K562 (cell line): ENCODE results near the gene UQCRHL. TPM values are rescaled to one million over a fixed set of nuclear protein-coding genes. Genes with fewer than 3 reads are reported as not detected.

Source experiments
- ETV5 ChIP-seq: sonication (generic); formaldehyde crosslinking; IDR thresholded peaks from 2 replicates; pipeline ENCODE4 v1.4.0; 2020; ENCODE audit warnings: low read depth, mild to moderate bottlenecking, missing genetic modification reagents
- RBM39 ChIP-seq: fragments of 200-400 bp; formaldehyde crosslinking; optimal IDR thresholded peaks from 2 replicates; pipeline ENCODE3; 2018; ENCODE audit warnings: low read depth, low read length
- SMC3 ChIP-seq: conservative IDR thresholded peaks from 2 replicates; pipeline ENCODE4 v1.6.1; 2011; ENCODE audit warnings: low read depth, low read length, improper control_type of control experiment; ENCODE audit not compliant: insufficient read depth
- SP1 ChIP-seq: sonication (generic); formaldehyde crosslinking; IDR thresholded peaks from 2 replicates; pipeline ENCODE4 v1.8.1; 2022; ENCODE audit warnings: mild to moderate bottlenecking, missing genetic modification reagents
- TCF7L2 ChIP-seq: fragments of 150-350 bp; IDR thresholded peaks from 2 replicates; pipeline ENCODE4 v1.6.1; 2016; ENCODE audit warnings: low read depth, mild to moderate bottlenecking, low read length, moderate library complexity
- XRCC4 ChIP-seq: IDR thresholded peaks from one replicate; pipeline ENCODE4 v1.6.1; 2011; ENCODE audit not compliant: insufficient read depth, insufficient read length; ENCODE audit errors: extremely low read depth
- ZNF707 ChIP-seq: fragments of 250-450 bp; sonication (Bioruptor Pico); conservative IDR thresholded peaks from 2 replicates; pipeline ENCODE4 v1.8.0; 2022; ENCODE audit warnings: inconsistent platforms, mild to moderate bottlenecking, moderate library complexity
- ZSCAN32 ChIP-seq: fragments of 450-650 bp; formaldehyde crosslinking; IDR thresholded peaks from 2 replicates; pipeline ENCODE4 v1.4.0; 2020; ENCODE audit warnings: mild to moderate bottlenecking, moderate library complexity
- polyA plus RNA-seq, 8 experiments: library from polyadenylated mRNA; depleted of rRNA in 4 of 8; stranded (reverse) in 5 of 8; unstranded in 3 of 8; fragments of >200 nt; fragmentation: Nextera tagmentation in 2 of 8; fragmentation: Illumina TruSeq in 1 of 8; extraction: Ambion mirVana in 2 of 8; extraction: Trizol in 1 of 8; gene quantifications; 2 replicates each; pipeline versions ENCODE4 v1.2.1 to v1.2.3, GENCODE V29; 2011 to 2014; ENCODE audit warnings: inconsistent platforms in 1 of 8, missing spikeins in 1 of 8
- total RNA-seq, 7 experiments: library from RNA; depleted of rRNA in 6 of 7; stranded (reverse); fragments of >200 nt in 6 of 7; fragmentation: Illumina TruSeq in 2 of 7; extraction: Trizol in 2 of 7; gene quantifications; 2 replicates each; pipeline versions ENCODE4 v1.2.1 to v1.2.3, GENCODE V29; 2011 to 2021; ENCODE audit warnings: low replicate concordance in 1 of 7
- TF ChIP-seq, protein P1 (sequence below): fragments of 450-650 bp; IDR thresholded peaks from 2 replicates; pipeline ENCODE4 v1.6.1; 2016; ENCODE audit warnings: mild to moderate bottlenecking
- TF ChIP-seq, protein P2 (sequence below), 2 experiments: fragments of 150-350 bp in 1 of 2; IDR thresholded peaks; 2 replicates each; pipeline ENCODE4 v1.6.1; 2012 to 2016; ENCODE audit warnings: low read depth in 2 of 2, low read length in 2 of 2, mild to moderate bottlenecking in 1 of 2, moderate library complexity in 1 of 2
- TF ChIP-seq, protein P3 (sequence below): sonication (generic); formaldehyde crosslinking; IDR thresholded peaks from 2 replicates; pipeline ENCODE4 v1.8.0; 2022; ENCODE audit warnings: mild to moderate bottlenecking, missing genetic modification reagents, borderline replicate concordance
- TF ChIP-seq, protein P4 (sequence below): fragments of 200-800 bp; sonication (Bioruptor generic); IDR thresholded peaks from 2 replicates; pipeline ENCODE4 v1.6.1; 2017; ENCODE audit warnings: missing genetic modification characterization, missing compliant biosample characterization
- TF ChIP-seq, protein P5 (sequence below): fragments of 250-450 bp; sonication (Bioruptor Pico); IDR thresholded peaks from 2 replicates; pipeline ENCODE4 v1.5.0; 2021; ENCODE audit warnings: mild to moderate bottlenecking, borderline replicate concordance
- TF ChIP-seq, protein P6 (sequence below): fragments of 250-450 bp; sonication (Bioruptor Pico); IDR thresholded peaks from 2 replicates; pipeline ENCODE4 v1.8.0; 2021; ENCODE audit warnings: moderate library complexity, mild to moderate bottlenecking, inconsistent platforms

Gene UQCRHL
- total and polyA plus RNA-seq, 9 of the 15 experiments (the other 6 are each of a cell fraction or from before 2014, with no cell fraction given): 5.1 to 41.3 (median 21.8) TPM

DNA sequence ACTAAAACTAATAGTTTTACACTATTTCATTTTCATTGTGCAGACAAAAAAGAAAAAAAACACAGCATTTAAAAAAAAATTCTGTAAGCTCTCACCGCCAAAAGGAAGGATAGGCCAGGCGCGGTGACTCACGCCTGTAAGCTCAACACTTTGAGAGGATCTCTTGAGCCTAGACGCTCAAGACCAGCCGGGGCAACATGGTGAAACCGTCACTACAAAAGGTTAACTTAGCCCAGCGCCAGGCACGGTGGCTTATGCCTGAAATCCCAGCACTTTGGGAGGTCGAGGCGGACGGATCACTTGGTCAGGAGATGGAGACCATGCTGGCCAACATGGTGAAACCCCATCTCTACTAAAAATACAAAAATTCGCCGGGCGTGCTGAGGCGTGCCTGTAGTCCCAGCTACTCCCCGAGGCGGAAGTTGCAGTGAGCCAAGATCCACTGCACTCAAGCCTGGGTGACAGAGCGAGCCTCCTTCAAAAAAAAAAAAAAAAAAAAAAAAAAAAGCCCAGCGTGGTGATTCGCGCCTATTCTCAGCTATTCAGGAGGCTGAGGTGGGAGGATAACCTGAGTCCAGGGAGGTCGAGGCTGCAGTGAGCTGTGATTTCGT lies 25.7 kb upstream of the UQCRHL start (continued):
- TF ChIP-seq, protein P1, sequence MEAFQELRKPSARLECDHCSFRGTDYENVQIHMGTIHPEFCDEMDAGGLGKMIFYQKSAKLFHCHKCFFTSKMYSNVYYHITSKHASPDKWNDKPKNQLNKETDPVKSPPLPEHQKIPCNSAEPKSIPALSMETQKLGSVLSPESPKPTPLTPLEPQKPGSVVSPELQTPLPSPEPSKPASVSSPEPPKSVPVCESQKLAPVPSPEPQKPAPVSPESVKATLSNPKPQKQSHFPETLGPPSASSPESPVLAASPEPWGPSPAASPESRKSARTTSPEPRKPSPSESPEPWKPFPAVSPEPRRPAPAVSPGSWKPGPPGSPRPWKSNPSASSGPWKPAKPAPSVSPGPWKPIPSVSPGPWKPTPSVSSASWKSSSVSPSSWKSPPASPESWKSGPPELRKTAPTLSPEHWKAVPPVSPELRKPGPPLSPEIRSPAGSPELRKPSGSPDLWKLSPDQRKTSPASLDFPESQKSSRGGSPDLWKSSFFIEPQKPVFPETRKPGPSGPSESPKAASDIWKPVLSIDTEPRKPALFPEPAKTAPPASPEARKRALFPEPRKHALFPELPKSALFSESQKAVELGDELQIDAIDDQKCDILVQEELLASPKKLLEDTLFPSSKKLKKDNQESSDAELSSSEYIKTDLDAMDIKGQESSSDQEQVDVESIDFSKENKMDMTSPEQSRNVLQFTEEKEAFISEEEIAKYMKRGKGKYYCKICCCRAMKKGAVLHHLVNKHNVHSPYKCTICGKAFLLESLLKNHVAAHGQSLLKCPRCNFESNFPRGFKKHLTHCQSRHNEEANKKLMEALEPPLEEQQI: no peak
- no peak for TF ChIP-seq TCF7L2
- TF ChIP-seq, protein P2, sequence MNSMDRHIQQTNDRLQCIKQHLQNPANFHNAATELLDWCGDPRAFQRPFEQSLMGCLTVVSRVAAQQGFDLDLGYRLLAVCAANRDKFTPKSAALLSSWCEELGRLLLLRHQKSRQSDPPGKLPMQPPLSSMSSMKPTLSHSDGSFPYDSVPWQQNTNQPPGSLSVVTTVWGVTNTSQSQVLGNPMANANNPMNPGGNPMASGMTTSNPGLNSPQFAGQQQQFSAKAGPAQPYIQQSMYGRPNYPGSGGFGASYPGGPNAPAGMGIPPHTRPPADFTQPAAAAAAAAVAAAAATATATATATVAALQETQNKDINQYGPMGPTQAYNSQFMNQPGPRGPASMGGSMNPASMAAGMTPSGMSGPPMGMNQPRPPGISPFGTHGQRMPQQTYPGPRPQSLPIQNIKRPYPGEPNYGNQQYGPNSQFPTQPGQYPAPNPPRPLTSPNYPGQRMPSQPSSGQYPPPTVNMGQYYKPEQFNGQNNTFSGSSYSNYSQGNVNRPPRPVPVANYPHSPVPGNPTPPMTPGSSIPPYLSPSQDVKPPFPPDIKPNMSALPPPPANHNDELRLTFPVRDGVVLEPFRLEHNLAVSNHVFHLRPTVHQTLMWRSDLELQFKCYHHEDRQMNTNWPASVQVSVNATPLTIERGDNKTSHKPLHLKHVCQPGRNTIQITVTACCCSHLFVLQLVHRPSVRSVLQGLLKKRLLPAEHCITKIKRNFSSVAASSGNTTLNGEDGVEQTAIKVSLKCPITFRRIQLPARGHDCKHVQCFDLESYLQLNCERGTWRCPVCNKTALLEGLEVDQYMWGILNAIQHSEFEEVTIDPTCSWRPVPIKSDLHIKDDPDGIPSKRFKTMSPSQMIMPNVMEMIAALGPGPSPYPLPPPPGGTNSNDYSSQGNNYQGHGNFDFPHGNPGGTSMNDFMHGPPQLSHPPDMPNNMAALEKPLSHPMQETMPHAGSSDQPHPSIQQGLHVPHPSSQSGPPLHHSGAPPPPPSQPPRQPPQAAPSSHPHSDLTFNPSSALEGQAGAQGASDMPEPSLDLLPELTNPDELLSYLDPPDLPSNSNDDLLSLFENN (IDR thresholded peaks at IDR 0.05; ENCODE audit: low read depth in 2 of 2, low read length in 2 of 2): peak in 1 of 2 experiments; percentile 48; a peak in 1 of 4 replicates
- no peak for TF ChIP-seq ZSCAN32 (CRISPR knock-in tag)
- TF ChIP-seq ZNF707 (CRISPR knock-in tag): no peak
- TF ChIP-seq, protein P3, sequence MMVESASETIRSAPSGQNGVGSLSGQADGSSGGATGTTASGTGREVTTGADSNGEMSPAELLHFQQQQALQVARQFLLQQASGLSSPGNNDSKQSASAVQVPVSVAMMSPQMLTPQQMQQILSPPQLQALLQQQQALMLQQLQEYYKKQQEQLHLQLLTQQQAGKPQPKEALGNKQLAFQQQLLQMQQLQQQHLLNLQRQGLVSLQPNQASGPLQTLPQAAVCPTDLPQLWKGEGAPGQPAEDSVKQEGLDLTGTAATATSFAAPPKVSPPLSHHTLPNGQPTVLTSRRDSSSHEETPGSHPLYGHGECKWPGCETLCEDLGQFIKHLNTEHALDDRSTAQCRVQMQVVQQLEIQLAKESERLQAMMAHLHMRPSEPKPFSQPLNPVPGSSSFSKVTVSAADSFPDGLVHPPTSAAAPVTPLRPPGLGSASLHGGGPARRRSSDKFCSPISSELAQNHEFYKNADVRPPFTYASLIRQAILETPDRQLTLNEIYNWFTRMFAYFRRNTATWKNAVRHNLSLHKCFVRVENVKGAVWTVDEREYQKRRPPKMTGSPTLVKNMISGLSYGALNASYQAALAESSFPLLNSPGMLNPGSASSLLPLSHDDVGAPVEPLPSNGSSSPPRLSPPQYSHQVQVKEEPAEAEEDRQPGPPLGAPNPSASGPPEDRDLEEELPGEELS: no peak
- TF ChIP-seq XRCC4: no peak
- no peak for TF ChIP-seq RBM39
- TF ChIP-seq, protein P4, sequence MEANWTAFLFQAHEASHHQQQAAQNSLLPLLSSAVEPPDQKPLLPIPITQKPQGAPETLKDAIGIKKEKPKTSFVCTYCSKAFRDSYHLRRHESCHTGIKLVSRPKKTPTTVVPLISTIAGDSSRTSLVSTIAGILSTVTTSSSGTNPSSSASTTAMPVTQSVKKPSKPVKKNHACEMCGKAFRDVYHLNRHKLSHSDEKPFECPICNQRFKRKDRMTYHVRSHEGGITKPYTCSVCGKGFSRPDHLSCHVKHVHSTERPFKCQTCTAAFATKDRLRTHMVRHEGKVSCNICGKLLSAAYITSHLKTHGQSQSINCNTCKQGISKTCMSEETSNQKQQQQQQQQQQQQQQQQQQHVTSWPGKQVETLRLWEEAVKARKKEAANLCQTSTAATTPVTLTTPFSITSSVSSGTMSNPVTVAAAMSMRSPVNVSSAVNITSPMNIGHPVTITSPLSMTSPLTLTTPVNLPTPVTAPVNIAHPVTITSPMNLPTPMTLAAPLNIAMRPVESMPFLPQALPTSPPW (CRISPR knock-in tag): no peak
- TF ChIP-seq, protein P5, sequence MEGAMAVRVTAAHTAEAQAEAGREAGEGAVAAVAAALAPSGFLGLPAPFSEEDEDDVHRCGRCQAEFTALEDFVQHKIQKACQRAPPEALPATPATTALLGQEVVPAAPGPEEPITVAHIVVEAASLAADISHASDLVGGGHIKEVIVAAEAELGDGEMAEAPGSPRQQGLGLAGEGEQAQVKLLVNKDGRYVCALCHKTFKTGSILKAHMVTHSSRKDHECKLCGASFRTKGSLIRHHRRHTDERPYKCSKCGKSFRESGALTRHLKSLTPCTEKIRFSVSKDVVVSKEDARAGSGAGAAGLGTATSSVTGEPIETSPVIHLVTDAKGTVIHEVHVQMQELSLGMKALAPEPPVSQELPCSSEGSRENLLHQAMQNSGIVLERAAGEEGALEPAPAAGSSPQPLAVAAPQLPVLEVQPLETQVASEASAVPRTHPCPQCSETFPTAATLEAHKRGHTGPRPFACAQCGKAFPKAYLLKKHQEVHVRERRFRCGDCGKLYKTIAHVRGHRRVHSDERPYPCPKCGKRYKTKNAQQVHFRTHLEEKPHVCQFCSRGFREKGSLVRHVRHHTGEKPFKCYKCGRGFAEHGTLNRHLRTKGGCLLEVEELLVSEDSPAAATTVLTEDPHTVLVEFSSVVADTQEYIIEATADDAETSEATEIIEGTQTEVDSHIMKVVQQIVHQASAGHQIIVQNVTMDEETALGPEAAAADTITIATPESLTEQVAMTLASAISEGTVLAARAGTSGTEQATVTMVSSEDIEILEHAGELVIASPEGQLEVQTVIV (CRISPR knock-in tag): no peak
- TF ChIP-seq, protein P6, sequence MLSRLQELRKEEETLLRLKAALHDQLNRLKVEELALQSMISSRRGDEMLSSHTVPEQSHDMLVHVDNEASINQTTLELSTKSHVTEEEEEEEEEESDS (CRISPR knock-in tag): no peak
- TF ChIP-seq SMC3: no peak
- TF ChIP-seq ETV5 (CRISPR knock-in tag): peak; percentile 56
- TF ChIP-seq SP1 (CRISPR knock-in tag): 0 out of 2 replicates have a peak, but pooled peaks have one; percentile 18
